Type B pancreatic cell (in vitro differentiated cells): Measurements from ENCODE around the gene AOC3. TPM values are rescaled to one million over a fixed set of nuclear protein-coding genes. Genes with fewer than 3 reads are reported as not detected.

Source experiments
- DNase-seq: peaks from one replicate; pipeline ENCODE4 v3.0.0; 2021; ENCODE audit warnings: mixed read lengths; ENCODE audit not compliant: unreplicated experiment; ENCODE audit errors: extremely low spot score
- H3K27ac Mint-ChIP-seq: 2 replicates; pipeline ENCODE4 v1.8.0; 2021; ENCODE audit warnings: mild to moderate bottlenecking, mixed read lengths
- H3K27me3 Mint-ChIP-seq: 2 replicates; pipeline ENCODE4 v1.8.0; 2021; ENCODE audit warnings: mixed read lengths
- H3K36me3 Mint-ChIP-seq: 2 replicates; pipeline ENCODE4 v1.8.0; 2021; ENCODE audit warnings: mixed read lengths
- H3K4me1 Mint-ChIP-seq: one replicate; pipeline ENCODE4 v1.8.0; 2021; ENCODE audit warnings: mixed read lengths; ENCODE audit not compliant: unreplicated experiment
- H3K4me3 Mint-ChIP-seq: 2 replicates; pipeline ENCODE4 v1.8.0; 2021; ENCODE audit warnings: mild to moderate bottlenecking, mixed read lengths
- H3K9me3 Mint-ChIP-seq: 2 replicates; pipeline ENCODE4 v1.8.0; 2021; ENCODE audit warnings: mixed read lengths
- CTCF ChIP-seq: fragments of 200-600 bp; sonication (generic); conservative IDR thresholded peaks from 2 replicates; pipeline ENCODE4 v1.5.0; 2021; ENCODE audit warnings: antibody characterized with exemption, mild to moderate bottlenecking
- total RNA-seq: library from RNA; stranded (reverse); gene quantifications from 2 replicates; pipeline ENCODE4 v1.2.1, GENCODE V29; 2021; ENCODE audit warnings: low replicate concordance

Gene AOC3
- total RNA-seq, 1 donor from 2014 or later = 1.5 TPM

- Mint-ChIP-seq H3K27ac (peak overlapping the region; percentile 0), H3K4me1 (peaks cover 2% of the 10 kb centered on the region), H3K4me3 (no peak overlapping the region)
Measured at GRCh38 chr17:42886283-42887176, 35.5 kb downstream of the AOC3 start.

GRCh38 chr17:42889809-42890208 lies 38.8 kb downstream of the AOC3 start:
- no peak overlapping the region for H3K27ac Mint-ChIP-seq
- H3K4me3 Mint-ChIP-seq = no peak overlapping the region
- H3K27me3 Mint-ChIP-seq = peaks cover 14% of the 10 kb centered on the region
- DNase-seq = no peak
- H3K9me3 Mint-ChIP-seq = no peaks in the 10 kb centered on the region
- peaks cover 15% of the 10 kb centered on the region for H3K4me1 Mint-ChIP-seq
- TF ChIP-seq CTCF = no peak
- no peaks in the 10 kb centered on the region for H3K36me3 Mint-ChIP-seq

More at GRCh38 chr17:42886283-42887176, 35.5 kb downstream of the AOC3 start:
- TF ChIP-seq CTCF = no peak
- Mint-ChIP-seq H3K36me3 (no peaks in the 10 kb centered on the region), H3K27me3 (no peaks in the 10 kb centered on the region), H3K9me3 (no peaks in the 10 kb centered on the region)
- no peak for DNase-seq

- H3K36me3 Mint-ChIP-seq = no peaks in the 10 kb centered on the region
- H3K27ac Mint-ChIP-seq = peak overlapping the region; percentile 56
- no peaks in the 10 kb centered on the region for H3K9me3 Mint-ChIP-seq
- H3K4me3 Mint-ChIP-seq = no peak overlapping the region
- peaks cover 15% of the 10 kb centered on the region for H3K4me1 Mint-ChIP-seq
- peaks cover 14% of the 10 kb centered on the region for H3K27me3 Mint-ChIP-seq
- no peak for DNase-seq
- no peak for TF ChIP-seq CTCF
Measured at GRCh38 chr17:42891539-42892152, 40.6 kb downstream of the AOC3 start.

GRCh38 chr17:42893359-42893758 lies 42.4 kb downstream of the AOC3 start:
- Mint-ChIP-seq H3K36me3 (no peaks in the 10 kb centered on the region), H3K4me3 (no peak overlapping the region), H3K4me1 (peaks cover 15% of the 10 kb centered on the region), H3K27me3 (peaks cover 14% of the 10 kb centered on the region), H3K9me3 (no peaks in the 10 kb centered on the region), H3K27ac (peak overlapping the region; percentile 31)
- DNase-seq = no peak
- TF ChIP-seq CTCF = no peak

GRCh38 chr17:42894283-42895184 lies 43.5 kb downstream of the AOC3 start:
- TF ChIP-seq CTCF = no peak
- Mint-ChIP-seq H3K9me3 (no peaks in the 10 kb centered on the region), H3K4me3 (no peak overlapping the region), H3K36me3 (no peaks in the 10 kb centered on the region), H3K4me1 (peaks cover 15% of the 10 kb centered on the region), H3K27me3 (peaks cover 17% of the 10 kb centered on the region), H3K27ac (peak overlapping the region; percentile 19)
- no peak for DNase-seq
